Ovary (tissue), 9 donors: Measurements from ENCODE around the gene CADPS. TPM values are rescaled to one million over a fixed set of nuclear protein-coding genes. Genes with fewer than 3 reads are reported as not detected.

Experiments used
- DNase-seq, 5 donors: peaks; one replicate each; pipeline ENCODE4 v3.0.0-alpha.2; 2019 to 2020
- H3K27ac ChIP-seq, 2 donors: fragments of 200-600 bp; one replicate each; pipeline versions ENCODE4 v1.5.1 to v1.8.0; 2019 to 2022
- H3K27me3 ChIP-seq: fragments of 200-600 bp; one replicate; pipeline ENCODE4 v1.8.0; 2022
- H3K36me3 ChIP-seq: fragments of 200-600 bp; sonication (generic); one replicate; pipeline ENCODE4 v1.5.1; 2019
- H3K4me1 ChIP-seq: one replicate; pipeline ENCODE4 v1.8.1; 2013; ENCODE audit warnings: mild to moderate bottlenecking, moderate library complexity; ENCODE audit not compliant: insufficient read depth
- H3K4me3 ChIP-seq: fragments of 200-600 bp; sonication (generic); one replicate; pipeline ENCODE4 v1.5.1; 2017
- H3K9me3 ChIP-seq, 2 donors: fragments of 200-600 bp in 1 of 2; sonication (generic) in 1 of 2; one replicate each; pipeline versions ENCODE4 v1.5.1 to v1.8.1; 2013 to 2019; ENCODE audit warnings: mild to moderate bottlenecking in 1 of 2, moderate library complexity in 1 of 2
- CTCF ChIP-seq, 3 donors: fragments of 450-650 bp in 2 of 3; fragments of 200-600 bp in 1 of 3; IDR thresholded peaks; one replicate each; pipeline versions ENCODE4 v1.5.1 to v1.8.0; 2016 to 2022; ENCODE audit warnings: antibody characterized with exemption in 3 of 3, mild to moderate bottlenecking in 1 of 3
- EP300 ChIP-seq: sonication (generic); formaldehyde crosslinking; IDR thresholded peaks from one replicate; pipeline ENCODE4 v1.6.1; 2017; ENCODE audit warnings: antibody characterized with exemption
- POLR2A ChIP-seq: fragments of 450-650 bp; IDR thresholded peaks from one replicate; pipeline ENCODE4 v1.6.1; 2017; ENCODE audit warnings: antibody characterized with exemption, mild to moderate bottlenecking, moderate library complexity
- WGBS, 3 donors: extraction: QIAGEN DNeasy Blood & Tissue Kit in 1 of 3; methylation state at CpG; one replicate each; pipeline versions ENCODE4 v1.1.5 to v1.1.7; 2013 to 2017; 5-methylcytosine and 5-hydroxymethylcytosine counted together
- intact Hi-C, 4 donors: fragments of 100-400 bp; cut with DNase I; formaldehyde crosslinking; loops; one replicate each; pipeline versions ENCODE4 v1.11.0 to v1.15.1; 2022 to 2023
- polyA plus RNA-seq, 2 donors: library from polyadenylated mRNA; stranded (reverse); fragments of 200-250 nt in 1 of 2; fragments of 350-450 nt in 1 of 2; fragmentation: Illumina TruSeq in 1 of 2; extraction: RNeasy Lipid Tissue Mini Kit (QIAGEN cat#74804) in 1 of 2; gene quantifications; one replicate each; pipeline ENCODE4 v1.2.3, GENCODE V29; 2013 to 2014
- total RNA-seq, 7 donors: library from RNA; depleted of rRNA in 2 of 7; stranded (reverse); fragments of >200 nt in 2 of 7; fragmentation: NEBNext Ultra II Directional in 3 of 7; extraction: Animal tissue kit (Norgen Biotek cat#: 25700) in 3 of 7; gene quantifications; one replicate each; pipeline versions ENCODE4 v1.1.0 to v1.2.4, GENCODE V29; 2016 to 2023
- donor health status: DM: no; HTN: no; CAD: no; lungs with moderate emphysema.
- donor health status: DM: no; HTN: no; CAD: no.
- donor health status: Bipolar disorder and iron deficiency.
- donor health status: DM: yes; HTN: yes; CAD: no.
- donor health status: DM: no; HTN: no; CAD: no.
- donor health status: DM: yes; HTN: yes; CAD: no.

CADPS gene
- total and polyA plus RNA-seq, 9 donors, result 0.90 to 6.8 (median 2.8) TPM

GRCh38 chr3:62919784-62920465 lies 44.7 kb upstream of the CADPS start:
- no peak for DNase-seq
- intact Hi-C loops, result no loop called here

DNA sequence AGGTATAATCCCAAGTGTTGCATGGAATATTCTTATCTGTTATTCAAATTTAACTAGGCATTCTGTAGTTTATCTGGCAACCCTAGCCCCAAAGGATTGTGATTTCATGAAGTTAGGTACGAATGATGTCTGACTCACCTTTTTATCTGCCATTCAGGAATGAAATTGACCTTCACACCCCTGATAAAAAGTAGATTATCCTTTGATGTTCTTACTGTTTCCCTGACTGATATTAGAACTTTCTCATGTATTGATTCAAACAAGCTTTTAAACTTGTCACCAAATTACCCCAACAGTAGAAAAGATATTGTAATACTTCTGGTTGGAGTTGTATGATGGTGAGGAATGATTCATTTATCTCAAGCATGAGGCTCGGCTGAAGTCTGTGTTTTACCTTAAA lies 43.6 kb upstream of the CADPS start:
- no peak for DNase-seq
- WGBS, 3 donors, result 55 to 67% (median 56%) methylated on average over 2 of the region's 2 CpGs
- Histone ChIP-seq H3K9me3 (no peaks in the 10 kb centered on the region), H3K4me1 (no peaks in the 10 kb centered on the region), H3K4me3 (no peak overlapping the region), H3K36me3 (no peaks in the 10 kb centered on the region), H3K27me3 (no peaks in the 10 kb centered on the region), H3K27ac (no peak overlapping the region)
- intact Hi-C loops, result no loop called here
- no peak for TF ChIP-seq EP300
- TF ChIP-seq POLR2A, result no peak
- TF ChIP-seq CTCF (IDR thresholded peaks at IDR 0.05), result no peak

More at GRCh38 chr3:62919784-62920465, 44.7 kb upstream of the CADPS start:
- Histone ChIP-seq H3K36me3 (no peaks in the 10 kb centered on the region), H3K4me1 (no peaks in the 10 kb centered on the region), H3K27ac (no peak overlapping the region), H3K27me3 (no peaks in the 10 kb centered on the region), H3K9me3 (no peaks in the 10 kb centered on the region), H3K4me3 (no peak overlapping the region)
- TF ChIP-seq POLR2A, result no peak
- TF ChIP-seq CTCF (IDR thresholded peaks at IDR 0.05), result no peak
- no peak for TF ChIP-seq EP300
- WGBS, 3 donors, result 72 to 79% (median 74%) methylated on average over 7 of the region's 7 CpGs

- WGBS, 3 donors, result 59 to 79% (median 77%) methylated on average over 1 of the region's 1 CpG
- Histone ChIP-seq H3K9me3 (no peaks in the 10 kb centered on the region), H3K4me3 (no peak overlapping the region), H3K27me3 (no peaks in the 10 kb centered on the region), H3K4me1 (no peaks in the 10 kb centered on the region), H3K27ac (no peak overlapping the region), H3K36me3 (no peaks in the 10 kb centered on the region)
- TF ChIP-seq EP300 (no peak), CTCF (IDR thresholded peaks at IDR 0.05) (no peak), POLR2A (no peak)
- intact Hi-C loops, result no loop called here
- no peak for DNase-seq
These were observed 42.9 kb upstream of the CADPS start for GRCh38 chr3:62918131-62918530.

GRCh38 chr3:62911526-62911925 lies 36.3 kb upstream of the CADPS start:
- Histone ChIP-seq H3K4me1 (no peaks in the 10 kb centered on the region), H3K9me3 (no peaks in the 10 kb centered on the region), H3K27ac (no peak overlapping the region), H3K36me3 (no peaks in the 10 kb centered on the region), H3K4me3 (no peak overlapping the region), H3K27me3 (no peaks in the 10 kb centered on the region)
- intact Hi-C loops, result no loop called here
- no peak for DNase-seq
- no peak for TF ChIP-seq EP300
- TF ChIP-seq POLR2A, result no peak
- TF ChIP-seq CTCF (IDR thresholded peaks at IDR 0.05), result no peak
